GM19463 (cell line): ENCODE results near the gene RFXAP.

ENCODE experiments used
- ATAC-seq: cut with Tn5 transposase; IDR thresholded peaks from one replicate; pipeline ENCODE4 v1.9.1; 2021; ENCODE audit warnings: mild to moderate bottlenecking, moderate library complexity; ENCODE audit not compliant: unreplicated experiment

Gene RFXAP

GRCh38 chr13:36865265-36865664 is 46.2 kb downstream of the RFXAP start:
- ATAC-seq = no peak

GRCh38 chr13:36866232-36866631 is 47.2 kb downstream of the RFXAP start:
- ATAC-seq = no peak

- no peak for ATAC-seq
These were observed 51.1 kb downstream of the RFXAP start for GRCh38 chr13:36870050-36870692.

GRCh38 chr13:36872621-36873020 is 53.6 kb downstream of the RFXAP start:
- ATAC-seq = no peak

GRCh38 chr13:36875431-36875830 is 56.4 kb downstream of the RFXAP start:
- no peak for ATAC-seq

- no peak for ATAC-seq
These were observed 56.9 kb downstream of the RFXAP start for GRCh38 chr13:36875961-36876360.
